WERI-Rb-1 (cell line): ENCODE measurements around the gene CSNK1E.

Experiments used
- DNase-seq: peaks from one replicate; pipeline ENCODE4 v3.0.0-alpha.2; 2020
- H3K27ac ChIP-seq: fragments of 250-450 bp; sonication (Bioruptor Pico); 2 replicates; pipeline ENCODE4 v1.5.1; 2020; ENCODE audit warnings: mild to moderate bottlenecking, moderate library complexity
- H3K27me3 ChIP-seq: fragments of 250-450 bp; sonication (Bioruptor Pico); 2 replicates; pipeline ENCODE4 v1.5.1; 2021; ENCODE audit warnings: mild to moderate bottlenecking, low read depth, moderate library complexity; ENCODE audit not compliant: insufficient read depth, severe bottlenecking
- H3K36me3 ChIP-seq: fragments of 250-450 bp; sonication (Bioruptor Pico); 2 replicates; pipeline ENCODE4 v1.5.1; 2020; ENCODE audit warnings: mild to moderate bottlenecking, moderate library complexity
- H3K4me3 ChIP-seq: 2 replicates; pipeline ENCODE4 v1.5.1; 2011; ENCODE audit warnings: low read depth, mild to moderate bottlenecking, control low read depth, low read length
- H3K9me3 ChIP-seq: fragments of 250-450 bp; sonication (Bioruptor Pico); 2 replicates; pipeline ENCODE4 v1.5.1; 2021; ENCODE audit warnings: mild to moderate bottlenecking, moderate library complexity; ENCODE audit not compliant: severe bottlenecking
- CTCF ChIP-seq: IDR thresholded peaks from 2 replicates; pipeline ENCODE4 v1.5.1; 2011; ENCODE audit warnings: low read depth, mild to moderate bottlenecking, control low read depth, inconsistent platforms, low read length

CSNK1E gene

DNA sequence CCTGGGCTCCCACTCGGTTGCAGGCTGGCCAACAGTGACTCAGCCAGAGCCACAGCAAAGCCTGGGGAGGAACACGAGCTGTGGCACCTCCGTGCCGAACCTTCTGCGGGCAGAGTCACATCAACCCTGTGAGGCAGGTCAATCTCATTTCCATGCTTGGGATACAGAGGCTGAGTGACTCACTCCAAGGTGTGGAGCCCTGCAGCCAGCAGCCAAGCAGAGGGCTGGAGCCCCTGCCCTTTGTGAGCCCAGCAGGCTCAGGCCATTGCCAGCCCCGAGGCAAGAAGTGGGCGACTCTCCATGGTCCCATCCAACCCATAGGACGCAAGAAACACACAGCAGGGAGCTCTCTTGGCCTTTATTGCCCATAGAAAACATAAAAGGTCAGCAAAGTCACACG is 21.4 kb downstream of the CSNK1E start:
- H3K27ac ChIP-seq = no peak overlapping the region
- no peak overlapping the region for H3K4me3 ChIP-seq
- TF ChIP-seq CTCF = no peak
- peaks cover 96% of the 10 kb centered on the region for H3K36me3 ChIP-seq
- DNase-seq = no peak
- H3K27me3 ChIP-seq = no peaks in the 10 kb centered on the region
- H3K9me3 ChIP-seq = no peaks in the 10 kb centered on the region

- Histone ChIP-seq H3K4me3 (no peak overlapping the region), H3K27ac (no peak overlapping the region), H3K36me3 (peaks cover 91% of the 10 kb centered on the region), H3K9me3 (no peaks in the 10 kb centered on the region), H3K27me3 (no peaks in the 10 kb centered on the region)
- no peak for DNase-seq
- TF ChIP-seq CTCF = no peak
Measured at GRCh38 chr22:38295339-38295738, 21.9 kb downstream of the CSNK1E start.

GRCh38 chr22:38294193-38294592 is 23.0 kb downstream of the CSNK1E start:
- Histone ChIP-seq H3K36me3 (peaks cover 84% of the 10 kb centered on the region), H3K27me3 (no peaks in the 10 kb centered on the region), H3K9me3 (no peaks in the 10 kb centered on the region), H3K27ac (no peak overlapping the region), H3K4me3 (no peak overlapping the region)
- no peak for TF ChIP-seq CTCF
- DNase-seq = no peak

DNA sequence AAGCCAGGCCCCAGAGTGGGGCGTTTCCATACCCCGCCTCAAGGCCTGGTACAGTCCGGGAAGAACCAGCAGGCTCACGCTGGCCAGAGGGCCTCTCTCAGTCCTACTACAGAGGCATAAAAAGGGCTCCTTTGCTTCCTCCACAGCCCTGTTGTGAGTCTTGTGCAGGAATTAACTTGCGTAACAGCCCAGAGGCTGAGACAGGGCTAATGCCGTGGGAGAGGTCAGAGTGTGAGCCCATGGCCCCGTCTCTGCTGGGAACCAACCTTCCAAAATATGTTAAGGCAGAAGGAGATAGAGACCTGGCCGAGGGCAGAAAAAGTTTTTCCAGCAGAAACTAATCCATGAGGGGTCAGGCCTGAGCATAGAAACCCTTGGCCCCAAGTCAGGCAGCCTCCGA is 24.5 kb downstream of the CSNK1E start:
- DNase-seq = no peak
- no peak overlapping the region for H3K27ac ChIP-seq
- no peak overlapping the region for H3K4me3 ChIP-seq
- H3K9me3 ChIP-seq = no peaks in the 10 kb centered on the region
- H3K36me3 ChIP-seq = peaks cover 69% of the 10 kb centered on the region
- TF ChIP-seq CTCF = no peak
- H3K27me3 ChIP-seq = no peaks in the 10 kb centered on the region

GRCh38 chr22:38291201-38291777 is 25.9 kb downstream of the CSNK1E start:
- Histone ChIP-seq H3K9me3 (no peaks in the 10 kb centered on the region), H3K4me3 (no peak overlapping the region), H3K27me3 (no peaks in the 10 kb centered on the region), H3K27ac (no peak overlapping the region), H3K36me3 (peaks cover 55% of the 10 kb centered on the region)
- TF ChIP-seq CTCF = no peak
- DNase-seq = no peak

GRCh38 chr22:38290347-38290746 is 26.9 kb downstream of the CSNK1E start:
- H3K4me3 ChIP-seq = no peak overlapping the region
- H3K27me3 ChIP-seq = no peaks in the 10 kb centered on the region
- TF ChIP-seq CTCF = no peak
- no peak for DNase-seq
- H3K9me3 ChIP-seq = no peaks in the 10 kb centered on the region
- peaks cover 45% of the 10 kb centered on the region for H3K36me3 ChIP-seq
- H3K27ac ChIP-seq = no peak overlapping the region
